GM18907 (cell line): ENCODE results near the gene PLXNB3.

ENCODE experiments used
- ATAC-seq: cut with Tn5 transposase; IDR thresholded peaks from one replicate; pipeline ENCODE4 v1.9.1; 2021; ENCODE audit warnings: mild to moderate bottlenecking, moderate library complexity; ENCODE audit not compliant: unreplicated experiment

Gene PLXNB3

DNA sequence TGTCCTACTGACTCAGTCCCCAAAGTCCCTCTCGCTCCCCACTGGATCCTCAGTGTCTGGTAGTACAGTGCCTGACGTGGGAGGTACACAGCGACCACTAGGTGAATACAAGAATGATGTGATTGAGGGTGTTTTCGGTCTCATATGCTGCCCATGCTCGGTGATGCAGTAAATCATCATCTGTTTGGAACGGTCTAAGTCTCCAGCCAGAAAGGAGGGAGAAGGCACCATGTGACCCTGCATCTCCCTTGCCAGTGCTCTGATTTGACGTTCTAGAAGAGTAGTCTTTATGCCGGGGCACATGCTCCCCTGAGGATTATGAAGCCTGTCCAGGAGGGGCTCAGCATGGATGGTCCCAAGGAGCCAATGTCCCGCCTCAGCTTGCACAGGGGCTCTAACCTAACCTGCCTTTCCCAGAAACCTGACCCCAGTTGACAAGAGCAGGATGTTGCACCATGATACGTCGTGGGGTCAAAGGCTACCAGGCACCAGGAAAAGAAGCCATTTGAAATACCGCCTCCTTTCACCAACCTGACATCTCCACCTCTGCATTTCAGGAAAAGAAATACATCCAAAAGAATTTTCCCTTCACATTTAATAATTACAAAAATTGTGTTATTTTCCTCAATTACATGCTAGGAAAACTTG is 13.8 kb upstream of the PLXNB3 start:
- ATAC-seq = no peak

DNA sequence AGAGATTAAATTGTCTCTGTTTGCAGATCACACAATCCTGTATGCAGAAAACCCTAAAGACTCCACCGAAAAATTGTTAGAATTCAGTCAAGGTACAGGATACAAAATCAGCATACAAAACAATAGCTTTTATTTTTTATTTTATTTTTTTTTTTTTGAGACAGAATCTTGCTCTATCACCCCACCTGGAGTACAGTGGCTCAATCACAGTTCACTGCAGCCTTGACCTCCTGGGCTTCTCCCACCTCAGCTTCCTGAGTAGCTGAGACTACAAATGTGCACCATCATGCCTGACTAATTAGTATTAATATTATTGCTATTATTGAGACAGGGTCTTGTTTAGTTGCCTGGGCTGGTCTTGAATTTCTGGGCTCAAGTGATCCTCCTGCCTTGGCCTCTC is 8.9 kb upstream of the PLXNB3 start:
- no peak for ATAC-seq

DNA sequence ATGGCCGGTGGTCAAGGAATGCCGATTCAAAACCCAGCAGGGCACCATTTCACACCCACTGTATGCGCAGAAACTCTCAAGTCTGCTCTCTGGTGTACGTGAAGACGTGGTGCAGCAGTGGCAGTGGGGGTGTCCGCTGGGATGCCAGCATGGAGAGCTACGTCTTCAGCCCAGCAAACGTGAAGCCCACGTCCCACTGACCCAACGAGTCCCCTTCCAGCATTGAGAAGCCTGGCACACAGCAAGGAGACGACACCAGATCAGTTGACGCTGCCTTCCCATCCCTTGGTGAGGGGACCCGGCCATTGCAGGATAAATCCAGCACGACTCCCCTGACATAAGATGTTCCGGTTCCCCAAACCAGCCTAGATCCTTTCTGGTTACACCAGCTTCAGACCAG is 2.2 kb upstream of the PLXNB3 start:
- no peak for ATAC-seq

DNA sequence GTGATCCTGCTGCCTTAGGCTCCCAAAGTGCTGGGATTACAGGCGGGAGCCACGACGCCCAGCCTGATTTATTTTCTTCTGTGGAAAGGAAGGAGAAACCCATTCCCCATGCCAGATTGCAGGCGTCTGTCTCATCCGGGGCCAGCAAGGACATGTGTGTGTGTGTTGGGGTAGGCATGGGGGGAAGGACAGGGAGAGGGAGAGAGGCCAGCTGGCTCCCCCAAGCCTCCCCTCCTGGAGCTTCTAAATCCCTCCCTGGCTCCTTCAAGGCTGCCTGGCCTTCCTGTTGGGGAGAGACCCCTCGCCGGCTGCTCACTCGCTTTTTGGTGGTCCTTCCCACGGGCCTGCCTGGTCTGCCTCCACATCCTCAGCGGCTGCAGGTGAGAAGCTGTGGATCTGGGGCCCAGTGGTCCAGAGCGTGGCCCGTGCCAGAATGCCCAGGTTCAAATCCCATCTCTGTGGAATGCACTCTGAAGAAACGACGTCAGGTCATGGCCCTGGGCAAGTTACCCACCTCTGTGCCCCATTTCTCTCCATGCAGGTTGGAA is 1.3 kb upstream of the PLXNB3 start:
- no peak for ATAC-seq

DNA sequence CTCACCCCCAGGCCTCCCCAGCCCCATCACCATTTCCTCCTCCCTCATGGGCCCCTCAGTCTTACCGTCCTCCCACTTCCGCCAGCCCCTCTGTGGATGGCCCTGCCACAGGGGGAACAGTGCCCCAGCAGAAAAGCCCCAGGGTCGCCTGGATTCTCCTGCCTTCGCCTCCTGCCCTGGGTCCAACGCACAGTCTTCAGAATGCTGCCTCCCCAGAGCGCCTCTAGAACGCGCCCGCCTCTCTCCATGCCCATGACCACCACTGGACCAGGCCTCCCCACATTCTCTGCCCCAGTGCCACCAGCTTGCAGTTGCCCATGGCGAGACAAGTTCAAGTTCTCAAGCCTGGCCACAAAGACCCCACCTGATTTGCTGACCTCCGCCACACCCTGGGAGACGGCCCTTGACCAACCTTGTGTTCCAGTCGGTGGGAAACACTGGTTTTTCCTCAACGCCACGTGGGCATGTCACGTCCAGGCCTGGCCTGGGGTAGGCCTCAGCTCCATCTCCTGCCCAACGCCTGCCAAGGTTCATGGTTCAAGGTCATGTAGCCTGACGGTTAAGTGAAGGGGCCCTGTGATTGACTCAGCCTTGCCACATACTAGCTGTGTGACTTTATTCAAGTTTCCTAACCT is 634 bp upstream of the PLXNB3 start:
- peak; percentile 8 for ATAC-seq

DNA sequence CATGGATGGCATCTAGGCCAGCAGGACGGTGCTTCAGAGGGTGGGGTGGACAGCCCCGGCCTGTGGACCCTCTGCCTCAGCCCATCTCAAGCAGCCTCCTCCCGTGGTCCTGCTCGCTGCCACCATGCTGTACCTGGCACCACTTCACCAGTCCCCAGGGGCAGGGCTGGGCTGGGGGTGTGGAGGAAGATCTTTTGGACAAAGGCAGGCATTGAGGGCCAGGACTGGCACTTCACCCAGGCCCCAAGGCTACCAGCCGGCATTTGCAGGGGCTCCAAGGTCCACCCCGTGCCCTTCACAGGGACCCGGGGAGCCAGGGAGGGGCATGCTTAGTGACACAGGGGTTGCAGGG is 713 bp downstream of the PLXNB3 start:
- no peak for ATAC-seq

DNA sequence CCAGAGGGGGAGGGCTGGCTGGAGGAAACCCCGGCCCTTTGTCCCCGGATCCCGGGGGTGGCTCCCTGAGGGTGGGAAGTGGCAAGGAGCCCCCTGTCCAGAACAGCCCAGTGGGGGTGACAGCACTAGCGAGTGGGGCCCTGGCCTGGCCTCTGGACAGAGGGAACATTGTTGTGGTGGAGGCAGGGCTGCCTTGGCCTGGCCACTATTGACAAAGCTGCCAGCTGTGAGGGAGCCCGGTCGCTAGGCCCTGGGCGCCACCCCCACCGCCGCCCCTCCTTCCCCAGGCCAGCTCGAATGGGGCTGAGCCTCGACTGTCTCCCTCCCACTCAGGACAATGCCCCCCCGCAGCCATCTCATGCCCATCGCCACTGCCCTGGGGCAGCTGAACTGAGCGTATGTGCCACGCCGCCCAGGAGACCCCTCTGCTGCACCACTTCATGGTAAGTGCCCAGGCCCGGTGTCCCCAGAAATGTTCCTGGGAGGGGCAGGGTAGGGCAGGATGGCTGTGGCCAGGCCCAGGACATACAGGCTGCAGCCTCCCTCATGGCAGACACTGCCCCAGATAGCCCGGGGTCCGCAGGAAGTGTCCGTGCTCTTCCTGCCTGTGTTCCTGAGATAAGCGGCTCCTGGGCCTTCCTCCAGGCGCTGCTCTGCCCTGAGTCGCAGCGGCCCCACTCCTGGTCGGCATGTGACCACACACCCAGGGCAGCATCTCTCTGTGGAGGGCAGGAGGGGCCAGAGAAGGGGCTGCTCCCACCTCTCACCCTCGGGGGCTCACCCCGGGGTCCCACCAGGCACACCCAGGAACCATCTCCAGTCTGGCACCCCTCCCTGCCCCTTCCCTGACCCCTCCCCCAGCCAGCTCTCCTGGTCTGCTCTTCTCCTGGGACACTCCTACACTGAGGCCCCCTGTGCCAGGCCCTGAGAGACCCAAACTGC is 1.4 kb downstream of the PLXNB3 start:
- ATAC-seq = no peak

DNA sequence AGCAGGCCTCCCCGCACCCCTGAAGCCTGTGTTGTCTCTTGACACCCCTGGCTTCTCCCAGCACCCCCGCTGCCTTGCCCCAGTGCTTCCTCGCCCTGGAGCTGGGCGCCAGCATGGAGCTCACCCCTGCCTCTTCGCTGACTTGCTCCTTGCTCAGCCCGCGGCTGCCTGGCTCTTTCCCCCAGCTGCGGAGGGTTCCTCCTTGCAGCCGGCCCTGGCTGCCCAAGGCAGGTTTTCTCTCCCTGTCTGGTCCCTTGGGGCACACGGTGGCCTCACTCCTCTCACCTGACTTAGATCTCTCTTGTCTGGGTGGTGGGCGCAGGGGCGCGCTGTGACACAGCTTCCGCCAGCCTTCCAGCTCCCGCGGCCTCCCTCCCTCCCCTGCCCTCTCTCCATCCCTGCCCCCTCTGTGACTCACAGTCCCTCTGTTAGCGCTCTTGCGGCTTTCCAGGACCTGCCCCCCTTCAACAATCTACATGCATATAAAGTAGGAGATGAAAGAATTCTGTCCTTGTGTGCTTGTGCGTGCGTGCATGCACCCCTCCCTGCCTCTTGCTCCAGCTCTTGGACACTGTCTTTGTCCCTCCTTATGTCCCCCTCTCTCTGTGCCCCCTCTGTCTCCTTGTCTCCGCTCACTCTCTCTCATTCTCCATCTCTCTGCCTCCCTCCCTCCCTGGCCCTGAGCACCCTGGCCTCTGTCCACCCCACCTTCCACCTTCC is 2.2 kb downstream of the PLXNB3 start:
- no peak for ATAC-seq

DNA sequence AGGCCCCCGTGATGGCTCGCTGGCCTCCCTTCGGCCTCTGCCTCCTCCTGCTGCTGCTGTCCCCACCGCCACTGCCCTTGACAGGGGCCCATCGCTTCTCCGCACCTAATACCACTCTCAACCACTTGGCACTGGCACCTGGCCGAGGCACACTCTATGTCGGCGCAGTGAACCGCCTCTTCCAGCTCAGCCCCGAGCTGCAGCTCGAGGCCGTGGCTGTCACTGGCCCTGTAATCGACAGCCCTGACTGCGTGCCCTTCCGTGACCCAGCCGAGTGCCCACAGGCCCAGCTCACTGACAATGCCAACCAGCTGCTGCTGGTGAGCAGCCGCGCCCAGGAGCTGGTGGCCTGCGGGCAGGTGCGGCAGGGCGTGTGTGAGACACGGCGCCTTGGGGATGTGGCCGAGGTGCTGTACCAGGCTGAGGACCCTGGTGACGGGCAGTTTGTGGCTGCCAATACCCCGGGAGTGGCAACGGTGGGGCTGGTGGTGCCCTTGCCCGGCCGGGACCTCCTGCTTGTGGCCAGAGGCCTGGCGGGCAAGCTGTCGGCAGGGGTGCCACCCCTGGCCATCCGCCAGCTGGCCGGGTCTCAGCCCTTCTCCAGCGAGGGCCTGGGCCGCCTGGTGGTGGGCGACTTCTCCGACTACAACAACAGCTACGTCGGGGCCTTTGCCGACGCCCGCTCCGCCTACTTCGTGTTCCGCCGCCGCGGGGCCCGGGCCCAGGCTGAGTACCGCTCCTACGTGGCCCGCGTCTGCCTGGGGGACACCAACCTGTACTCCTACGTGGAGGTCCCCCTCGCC is 3.0 kb downstream of the PLXNB3 start:
- no peak for ATAC-seq

DNA sequence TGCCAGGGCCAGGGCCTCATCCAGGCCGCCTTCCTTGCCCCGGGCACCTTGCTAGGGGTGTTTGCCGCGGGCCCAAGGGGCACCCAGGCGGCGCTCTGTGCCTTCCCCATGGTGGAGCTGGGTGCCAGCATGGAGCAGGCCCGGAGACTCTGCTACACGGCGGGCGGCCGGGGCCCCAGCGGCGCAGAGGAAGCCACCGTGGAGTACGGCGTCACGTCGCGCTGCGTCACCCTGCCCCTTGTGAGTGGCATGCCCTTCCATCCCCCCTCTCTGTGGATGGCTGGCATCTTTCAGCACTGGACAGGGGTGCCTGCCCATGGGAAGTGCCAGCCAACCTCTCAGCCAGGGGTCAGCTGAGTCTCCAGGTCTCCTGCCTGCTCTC is 3.6 kb downstream of the PLXNB3 start:
- no peak for ATAC-seq

DNA sequence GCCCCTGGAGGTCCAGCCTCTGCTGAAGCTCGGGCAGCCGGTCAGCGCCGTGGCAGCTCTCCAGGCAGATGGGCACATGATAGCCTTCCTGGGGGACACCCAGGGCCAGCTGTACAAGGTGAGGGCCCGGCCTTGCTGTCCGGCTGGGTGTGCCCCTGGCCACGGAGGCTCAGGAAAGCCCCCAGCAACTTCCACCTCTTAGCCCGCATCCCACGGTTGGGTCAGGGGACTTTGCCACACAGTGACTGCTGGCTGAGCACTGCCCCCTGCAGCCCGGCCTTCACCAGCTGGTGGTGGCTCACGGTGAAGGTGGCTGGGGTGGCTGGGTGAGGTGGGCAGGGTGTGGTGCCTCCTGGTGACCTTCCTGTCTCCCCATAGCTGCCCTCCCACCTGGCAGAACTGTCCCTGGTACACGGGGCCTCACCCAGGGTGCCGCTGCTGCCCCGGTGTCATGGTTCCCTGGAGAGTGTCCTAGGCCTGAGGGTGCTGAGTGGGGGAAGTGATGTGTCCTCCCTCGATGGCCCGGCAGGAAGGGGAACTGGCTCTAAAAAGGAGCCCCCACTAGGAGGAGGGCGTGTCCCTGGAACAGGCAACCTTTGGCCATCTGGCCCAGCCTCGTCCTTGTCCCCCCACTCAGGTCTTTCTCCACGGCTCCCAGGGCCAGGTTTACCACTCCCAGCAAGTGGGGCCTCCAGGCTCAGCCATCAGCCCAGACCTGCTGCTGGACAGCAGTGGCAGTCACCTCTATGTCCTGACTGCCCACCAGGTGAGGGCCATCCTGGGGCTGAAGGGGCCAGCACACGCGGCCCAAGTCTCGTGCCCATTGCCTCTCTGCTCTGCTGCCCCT is 4.5 kb downstream of the PLXNB3 start:
- ATAC-seq = no peak

DNA sequence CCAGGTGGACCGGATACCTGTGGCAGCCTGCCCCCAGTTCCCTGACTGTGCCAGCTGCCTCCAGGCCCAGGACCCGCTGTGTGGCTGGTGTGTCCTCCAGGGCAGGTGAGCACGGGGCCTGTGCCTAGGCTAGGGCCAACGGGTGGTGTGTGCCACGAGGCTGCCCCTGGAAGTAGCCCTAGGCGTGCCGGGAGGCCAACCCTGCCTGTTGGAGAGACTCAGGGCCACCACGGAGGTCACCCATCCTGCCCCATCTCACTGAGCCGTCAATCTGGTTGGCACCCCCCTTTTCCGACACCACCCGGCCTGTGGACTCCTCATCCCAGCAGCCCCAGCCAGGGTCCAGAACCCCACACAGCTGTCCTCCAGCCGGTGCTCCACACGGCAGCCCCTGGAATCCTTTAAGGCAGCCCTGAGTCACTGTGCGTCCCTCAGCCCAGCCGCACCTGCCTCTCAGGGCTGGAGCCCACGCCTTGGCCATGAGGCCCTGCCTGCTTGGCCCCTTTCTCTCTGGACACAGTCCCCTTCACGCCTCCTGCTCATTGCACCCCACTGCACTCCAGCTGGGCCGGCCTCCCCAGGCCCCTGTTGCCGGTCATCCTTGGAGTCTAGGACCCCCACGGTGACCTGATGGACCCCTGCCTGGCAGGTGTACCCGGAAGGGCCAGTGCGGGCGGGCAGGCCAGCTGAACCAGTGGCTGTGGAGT is 5.3 kb downstream of the PLXNB3 start:
- ATAC-seq = no peak

DNA sequence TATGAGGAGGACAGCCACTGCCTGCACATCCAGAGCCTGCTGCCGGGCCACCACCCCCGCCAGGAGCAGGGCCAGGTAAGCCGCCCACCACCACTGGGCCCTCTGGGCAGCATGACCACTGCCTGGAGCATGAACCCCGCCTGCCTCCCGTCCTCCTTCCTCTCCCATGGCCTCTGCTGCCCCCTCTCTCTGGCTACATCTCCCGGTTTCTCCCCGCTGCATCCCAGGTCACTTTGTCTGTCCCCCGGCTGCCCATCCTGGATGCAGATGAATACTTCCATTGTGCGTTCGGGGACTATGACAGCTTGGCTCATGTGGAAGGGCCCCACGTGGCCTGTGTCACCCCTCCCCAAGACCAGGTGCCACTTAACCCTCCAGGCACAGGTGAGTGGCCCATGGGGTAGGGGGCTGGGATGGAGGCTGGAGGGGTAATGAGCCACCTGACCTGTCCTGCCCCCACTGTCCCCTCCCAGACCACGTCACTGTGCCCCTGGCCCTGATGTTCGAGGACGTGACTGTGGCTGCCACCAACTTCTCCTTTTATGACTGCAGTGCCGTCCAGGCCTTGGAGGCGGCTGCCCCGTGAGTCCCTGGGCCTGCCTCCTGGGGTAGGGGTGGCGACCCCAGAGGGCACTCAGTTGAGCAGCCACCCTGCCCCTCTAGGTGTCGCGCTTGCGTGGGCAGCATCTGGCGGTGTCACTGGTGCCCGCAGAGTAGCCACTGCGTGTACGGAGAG is 6.0 kb downstream of the PLXNB3 start:
- no peak for ATAC-seq

DNA sequence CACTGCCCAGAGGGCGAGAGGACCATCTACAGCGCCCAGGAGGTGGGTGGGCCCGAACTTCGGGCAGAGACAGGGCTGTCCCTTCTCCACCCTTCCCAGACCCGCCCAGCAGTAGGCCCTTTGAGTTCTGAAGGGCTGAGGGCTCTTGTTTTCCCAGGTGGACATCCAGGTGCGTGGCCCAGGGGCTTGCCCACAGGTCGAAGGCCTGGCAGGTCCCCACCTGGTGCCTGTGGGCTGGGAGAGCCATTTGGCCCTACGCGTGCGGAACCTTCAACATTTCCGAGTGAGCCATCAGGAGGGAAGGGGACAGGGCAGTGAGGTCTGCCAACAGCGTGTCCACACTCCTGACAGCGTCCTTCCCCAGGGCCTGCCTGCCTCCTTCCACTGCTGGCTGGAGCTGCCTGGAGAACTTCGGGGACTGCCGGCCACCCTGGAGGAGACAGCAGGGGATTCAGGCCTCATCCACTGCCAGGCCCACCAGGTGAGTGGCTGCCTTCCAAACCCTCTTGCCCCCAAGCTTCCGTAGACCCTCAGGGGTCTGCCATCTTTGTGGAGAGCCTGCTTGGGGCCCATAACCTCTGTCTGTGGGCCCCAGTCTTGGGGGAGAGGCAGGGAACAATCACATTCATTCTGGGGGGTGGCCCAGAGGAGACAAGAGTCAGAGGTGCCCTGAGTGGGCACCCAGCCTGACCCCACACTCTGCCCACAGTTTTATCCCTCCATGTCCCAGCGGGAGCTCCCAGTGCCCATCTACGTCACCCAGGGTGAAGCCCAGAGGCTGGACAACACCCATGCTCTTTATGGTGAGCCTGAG is 6.8 kb downstream of the PLXNB3 start:
- no peak for ATAC-seq

DNA sequence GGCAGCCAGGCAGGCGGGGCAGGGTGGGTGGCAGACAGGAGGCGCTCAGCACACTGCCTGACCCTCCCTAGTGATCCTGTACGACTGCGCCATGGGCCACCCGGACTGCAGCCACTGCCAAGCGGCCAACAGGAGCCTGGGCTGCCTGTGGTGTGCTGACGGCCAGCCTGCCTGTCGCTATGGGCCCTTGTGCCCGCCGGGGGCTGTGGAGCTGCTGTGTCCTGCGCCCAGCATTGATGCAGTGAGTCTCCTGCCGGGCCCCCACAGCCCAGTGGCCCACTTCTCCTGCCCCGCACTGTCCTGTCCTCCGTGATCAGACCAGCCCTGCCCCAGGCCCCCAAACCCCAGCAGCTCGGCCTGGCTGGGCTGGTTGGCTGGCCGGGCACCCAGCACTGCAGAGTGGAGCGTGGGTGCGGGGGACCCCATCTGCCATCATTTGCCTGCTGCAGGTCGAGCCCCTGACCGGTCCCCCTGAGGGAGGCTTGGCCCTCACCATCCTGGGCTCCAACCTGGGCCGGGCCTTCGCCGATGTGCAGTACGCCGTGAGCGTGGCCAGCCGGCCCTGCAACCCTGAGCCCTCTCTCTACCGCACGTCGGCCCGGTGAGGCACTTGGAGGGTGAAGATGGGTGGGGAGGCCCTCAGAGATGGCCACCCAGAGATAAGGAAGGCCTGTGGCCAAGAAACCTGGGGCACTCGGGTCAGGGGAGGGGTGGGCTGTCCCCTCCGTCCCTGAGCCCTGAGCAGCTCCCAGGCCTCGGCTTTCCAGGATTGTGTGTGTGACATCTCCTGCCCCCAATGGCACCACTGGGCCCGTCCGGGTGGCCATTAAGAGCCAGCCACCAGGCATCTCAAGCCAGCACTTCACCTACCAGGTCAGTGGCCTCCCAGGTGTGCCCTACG is 7.6 kb downstream of the PLXNB3 start:
- ATAC-seq = no peak
